Caco-2 (cell line): Measurements from ENCODE around the gene OR2M4. TPM values are rescaled to one million over a fixed set of nuclear protein-coding genes. Genes with fewer than 3 reads are reported as not detected.

Source experiments
- BruUV-seq: library from RNA; stranded (reverse); fragments of 400-500 nt; replicated peaks from 2 replicates; lab custom pipeline; 2021; lab: Mats Ljungman, UMichigan
- CTCF ChIA-PET: fragments of 300-600 bp; sonication (Branson Sonifier 250); formaldehyde crosslinking; loops from one replicate; lab custom pipeline; 2022; ENCODE audit warnings: antibody characterized with exemption; lab: Charles Lee
- POLR2A ChIA-PET: fragments of 300-600 bp; sonication (Branson Sonifier 250); formaldehyde crosslinking; loops from one replicate; lab custom pipeline; 2022; ENCODE audit warnings: antibody characterized with exemption; lab: Charles Lee
- DNase-seq, 2 experiments: peaks; one replicate each; pipeline versions ENCODE4 v3.0.0 to v3.0.0-alpha.2; 2020 to 2022
- H3K27me3 ChIP-seq: replicated peaks from 2 replicates; pipeline ENCODE4 v1.6.0; 2011; ENCODE audit warnings: low read length; ENCODE audit not compliant: control insufficient read depth, insufficient read depth
- H3K36me3 ChIP-seq: 2 replicates; pipeline ENCODE4 v1.5.1; 2011; ENCODE audit warnings: low read length; ENCODE audit not compliant: control insufficient read depth, insufficient read depth
- H3K4me1 ChIP-seq: fragments of 250-450 bp; sonication (Bioruptor Pico); 2 replicates; pipeline ENCODE4 v1.5.1; 2020; ENCODE audit warnings: mild to moderate bottlenecking
- H3K4me3 ChIP-seq: 2 replicates; pipeline ENCODE4 v1.5.1; 2011; ENCODE audit warnings: low read depth, mild to moderate bottlenecking, control low read depth, low read length
- H3K9me3 ChIP-seq: fragments of 250-450 bp; sonication (Bioruptor Pico); 2 replicates; pipeline ENCODE4 v1.5.1; 2020; ENCODE audit warnings: mild to moderate bottlenecking, moderate library complexity
- H3K27ac Mint-ChIP-seq: one replicate; pipeline ENCODE4 v1.8.0; 2022; ENCODE audit warnings: mixed read lengths; ENCODE audit not compliant: unreplicated experiment
- H3K27me3 Mint-ChIP-seq: one replicate; pipeline ENCODE4 v1.8.0; 2022; ENCODE audit warnings: mixed read lengths; ENCODE audit not compliant: insufficient read depth, unreplicated experiment
- H3K36me3 Mint-ChIP-seq: one replicate; pipeline ENCODE4 v1.8.0; 2022; ENCODE audit warnings: mild to moderate bottlenecking, mixed read lengths; ENCODE audit not compliant: insufficient read depth, unreplicated experiment
- H3K4me1 Mint-ChIP-seq: one replicate; pipeline ENCODE4 v1.8.0; 2022; ENCODE audit warnings: low read depth, mixed read lengths; ENCODE audit not compliant: unreplicated experiment
- H3K4me3 Mint-ChIP-seq: one replicate; pipeline ENCODE4 v1.8.0; 2022; ENCODE audit warnings: mild to moderate bottlenecking, moderate library complexity, mixed read lengths; ENCODE audit not compliant: unreplicated experiment
- H3K9me3 Mint-ChIP-seq: one replicate; pipeline ENCODE4 v1.8.0; 2022; ENCODE audit warnings: mixed read lengths; ENCODE audit not compliant: unreplicated experiment
- intact Hi-C: fragments of 100-400 bp; cut with micrococcal nuclease; formaldehyde crosslinking; loops from one replicate; pipeline ENCODE4 v1.10.0; 2022; ENCODE audit not compliant: unreplicated experiment
- total RNA-seq: library from RNA; stranded (reverse); gene quantifications from 2 replicates; pipeline ENCODE4 v1.2.3, GENCODE V29; 2022
- TF ChIP-seq, protein P1 (sequence below), 2 experiments: fragments of 200-600 bp in 1 of 2; IDR thresholded peaks; 1 replicate in 1 of 2; 2 replicates in 1 of 2; pipeline versions ENCODE4 v1.5.1 to v1.8.0; 2011 to 2022; ENCODE audit warnings: antibody characterized with exemption in 1 of 2, control low read depth in 1 of 2, inconsistent platforms in 1 of 2, low read depth in 1 of 2, low read length in 1 of 2, mild to moderate bottlenecking in 1 of 2, moderate library complexity in 1 of 2; ENCODE audit not compliant: insufficient read depth in 1 of 2, severe bottlenecking in 1 of 2, unreplicated experiment in 1 of 2

The OR2M4 gene
- total RNA-seq, 1 experiment from 2014 or later, result not detected

DNA sequence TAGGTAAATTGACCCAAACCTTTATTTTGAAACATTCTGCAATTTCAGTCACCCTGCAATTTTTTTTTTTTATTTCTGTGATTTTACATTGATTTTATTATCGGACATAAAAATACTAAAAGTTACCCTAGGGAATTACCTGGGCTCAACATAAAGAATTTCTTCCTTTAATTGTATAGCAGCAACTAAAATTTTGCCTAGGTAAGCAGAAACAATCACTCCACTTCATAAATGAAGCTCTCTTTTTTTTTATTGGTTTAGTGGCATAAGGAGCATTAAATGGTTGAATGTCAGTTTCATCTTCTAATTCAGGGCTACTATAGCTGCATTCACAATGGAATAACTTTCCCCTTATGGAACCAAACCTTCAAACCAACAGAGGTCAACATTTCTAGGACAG, 15.3 kb upstream of the OR2M4 start:
- BruUV-seq, result no TSS peak
- no peaks in the 10 kb centered on the region for H3K4me1 Mint-ChIP-seq
- POLR2A ChIA-PET, result no interaction called here
- H3K27ac Mint-ChIP-seq, result no peak overlapping the region
- Histone ChIP-seq H3K4me3 (no peak overlapping the region), H3K9me3 (no peaks in the 10 kb centered on the region), H3K36me3 (no peaks in the 10 kb centered on the region), H3K27me3 (no peaks in the 10 kb centered on the region), H3K4me1 (no peaks in the 10 kb centered on the region)
- TF ChIP-seq, protein P1, sequence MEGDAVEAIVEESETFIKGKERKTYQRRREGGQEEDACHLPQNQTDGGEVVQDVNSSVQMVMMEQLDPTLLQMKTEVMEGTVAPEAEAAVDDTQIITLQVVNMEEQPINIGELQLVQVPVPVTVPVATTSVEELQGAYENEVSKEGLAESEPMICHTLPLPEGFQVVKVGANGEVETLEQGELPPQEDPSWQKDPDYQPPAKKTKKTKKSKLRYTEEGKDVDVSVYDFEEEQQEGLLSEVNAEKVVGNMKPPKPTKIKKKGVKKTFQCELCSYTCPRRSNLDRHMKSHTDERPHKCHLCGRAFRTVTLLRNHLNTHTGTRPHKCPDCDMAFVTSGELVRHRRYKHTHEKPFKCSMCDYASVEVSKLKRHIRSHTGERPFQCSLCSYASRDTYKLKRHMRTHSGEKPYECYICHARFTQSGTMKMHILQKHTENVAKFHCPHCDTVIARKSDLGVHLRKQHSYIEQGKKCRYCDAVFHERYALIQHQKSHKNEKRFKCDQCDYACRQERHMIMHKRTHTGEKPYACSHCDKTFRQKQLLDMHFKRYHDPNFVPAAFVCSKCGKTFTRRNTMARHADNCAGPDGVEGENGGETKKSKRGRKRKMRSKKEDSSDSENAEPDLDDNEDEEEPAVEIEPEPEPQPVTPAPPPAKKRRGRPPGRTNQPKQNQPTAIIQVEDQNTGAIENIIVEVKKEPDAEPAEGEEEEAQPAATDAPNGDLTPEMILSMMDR (IDR thresholded peaks at IDR 0.05; ENCODE audit: insufficient read depth in 1 of 2, low read depth in 1 of 2, low read length in 1 of 2, severe bottlenecking in 1 of 2, unreplicated experiment in 1 of 2), result no peak
- H3K36me3 Mint-ChIP-seq, result no peaks in the 10 kb centered on the region
- intact Hi-C loops, result no loop called here
- CTCF ChIA-PET, result no interaction called here
- H3K4me3 Mint-ChIP-seq, result no peak overlapping the region
- no peak for DNase-seq
- H3K9me3 Mint-ChIP-seq, result peaks cover 11% of the 10 kb centered on the region
- no peaks in the 10 kb centered on the region for H3K27me3 Mint-ChIP-seq

DNA sequence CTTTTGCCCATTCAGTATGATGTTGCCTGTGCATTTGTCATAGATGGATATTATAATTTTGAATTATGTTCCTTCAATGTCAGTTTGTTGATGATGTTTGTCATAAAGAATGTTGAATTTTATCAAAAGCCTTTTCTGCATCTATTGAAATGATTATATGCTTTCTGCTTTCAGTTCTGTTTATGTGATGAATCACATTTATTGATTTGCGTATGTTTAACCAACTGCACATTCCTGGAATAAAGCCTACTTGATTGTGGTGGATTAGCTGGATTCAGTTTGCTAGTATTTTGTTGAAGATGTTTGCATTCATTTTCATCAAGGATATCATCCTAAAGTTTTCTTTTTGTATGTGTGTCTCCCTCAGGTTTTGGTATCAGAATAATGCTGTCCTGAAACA, 5.7 kb upstream of the OR2M4 start:
- Mint-ChIP-seq H3K27ac (no peak overlapping the region), H3K4me1 (no peaks in the 10 kb centered on the region), H3K36me3 (no peaks in the 10 kb centered on the region), H3K4me3 (no peak overlapping the region), H3K27me3 (no peaks in the 10 kb centered on the region), H3K9me3 (no peaks in the 10 kb centered on the region)
- no peaks in the 10 kb centered on the region for H3K9me3 ChIP-seq
- no peaks in the 10 kb centered on the region for H3K4me1 ChIP-seq
- POLR2A ChIA-PET, result no interaction called here
- no peaks in the 10 kb centered on the region for H3K36me3 ChIP-seq
- DNase-seq, result no peak
- intact Hi-C loops, result no loop called here
- CTCF ChIA-PET, result no interaction called here
- no peak overlapping the region for H3K4me3 ChIP-seq
- TF ChIP-seq, protein P1 (IDR thresholded peaks at IDR 0.05; ENCODE audit: insufficient read depth in 1 of 2, low read depth in 1 of 2, low read length in 1 of 2, severe bottlenecking in 1 of 2, unreplicated experiment in 1 of 2), result no peak
- H3K27me3 ChIP-seq, result no peaks in the 10 kb centered on the region
- BruUV-seq, result no TSS peak

DNA sequence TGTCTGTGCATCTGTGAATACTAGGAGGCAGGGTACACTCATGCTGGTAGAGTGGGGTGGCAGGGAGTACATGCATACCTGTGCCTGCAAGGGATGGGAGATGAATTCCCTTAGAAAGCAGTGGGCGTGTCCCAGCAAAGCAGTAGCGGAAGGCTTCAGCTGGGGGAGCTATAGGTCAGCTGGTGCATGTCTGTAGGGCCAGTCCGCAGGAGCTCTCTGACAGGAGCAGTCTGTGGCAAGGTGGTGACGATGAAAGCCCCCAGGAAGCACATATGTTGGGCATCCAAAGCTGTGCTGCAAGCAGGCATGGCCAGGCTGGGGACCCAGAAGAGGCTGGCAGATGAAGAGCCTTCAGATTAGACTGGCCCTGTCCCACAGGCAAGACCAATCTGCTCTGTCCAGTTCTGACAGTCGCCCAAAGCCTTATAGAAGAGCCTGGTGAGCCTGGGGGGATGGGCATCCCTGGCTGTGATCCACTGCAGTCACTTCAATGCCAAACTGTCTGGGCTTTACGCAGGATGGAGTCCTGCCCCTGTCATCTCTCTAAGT, 1.8 kb upstream of the OR2M4 start:
- no TSS peak for BruUV-seq
- no peaks in the 10 kb centered on the region for H3K4me1 ChIP-seq
- no peak overlapping the region for H3K4me3 Mint-ChIP-seq
- no peak overlapping the region for H3K27ac Mint-ChIP-seq
- no peaks in the 10 kb centered on the region for H3K36me3 Mint-ChIP-seq
- no peaks in the 10 kb centered on the region for H3K27me3 Mint-ChIP-seq
- POLR2A ChIA-PET, result no interaction called here
- no peak overlapping the region for H3K4me3 ChIP-seq
- DNase-seq, result no peak
- CTCF ChIA-PET, result no interaction called here
- intact Hi-C loops, result no loop called here
- no peaks in the 10 kb centered on the region for H3K27me3 ChIP-seq
- no peaks in the 10 kb centered on the region for H3K4me1 Mint-ChIP-seq
- TF ChIP-seq, protein P1 (IDR thresholded peaks at IDR 0.05; ENCODE audit: insufficient read depth in 1 of 2, low read depth in 1 of 2, low read length in 1 of 2, severe bottlenecking in 1 of 2, unreplicated experiment in 1 of 2), result no peak
- H3K9me3 ChIP-seq, result no peaks in the 10 kb centered on the region
- no peaks in the 10 kb centered on the region for H3K36me3 ChIP-seq
- no peaks in the 10 kb centered on the region for H3K9me3 Mint-ChIP-seq
